Measurements from ENCODE around the gene DGUOK.

Gene DGUOK

DNA sequence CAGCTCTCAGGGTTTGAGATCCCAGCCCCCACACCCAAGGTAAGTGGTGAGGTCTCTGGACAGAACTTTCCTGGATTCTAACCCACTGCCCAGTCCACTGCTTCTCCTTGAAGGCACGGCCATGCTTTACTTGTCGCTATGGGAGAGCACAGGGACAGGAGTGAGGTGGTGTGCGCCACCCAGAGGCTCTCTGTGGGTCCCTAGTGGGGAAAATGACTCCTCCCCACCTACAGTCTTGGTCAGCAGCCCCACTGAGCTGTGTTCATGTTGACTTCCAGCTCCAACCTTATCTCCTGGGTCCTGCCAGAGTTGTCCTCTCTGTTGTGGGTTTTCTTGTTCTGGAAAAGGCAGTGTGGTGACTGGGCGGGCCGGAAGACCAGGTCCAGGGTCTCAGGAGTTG, 69.1 kb downstream of the DGUOK start:
- TF ChIP-seq, protein P1, sequence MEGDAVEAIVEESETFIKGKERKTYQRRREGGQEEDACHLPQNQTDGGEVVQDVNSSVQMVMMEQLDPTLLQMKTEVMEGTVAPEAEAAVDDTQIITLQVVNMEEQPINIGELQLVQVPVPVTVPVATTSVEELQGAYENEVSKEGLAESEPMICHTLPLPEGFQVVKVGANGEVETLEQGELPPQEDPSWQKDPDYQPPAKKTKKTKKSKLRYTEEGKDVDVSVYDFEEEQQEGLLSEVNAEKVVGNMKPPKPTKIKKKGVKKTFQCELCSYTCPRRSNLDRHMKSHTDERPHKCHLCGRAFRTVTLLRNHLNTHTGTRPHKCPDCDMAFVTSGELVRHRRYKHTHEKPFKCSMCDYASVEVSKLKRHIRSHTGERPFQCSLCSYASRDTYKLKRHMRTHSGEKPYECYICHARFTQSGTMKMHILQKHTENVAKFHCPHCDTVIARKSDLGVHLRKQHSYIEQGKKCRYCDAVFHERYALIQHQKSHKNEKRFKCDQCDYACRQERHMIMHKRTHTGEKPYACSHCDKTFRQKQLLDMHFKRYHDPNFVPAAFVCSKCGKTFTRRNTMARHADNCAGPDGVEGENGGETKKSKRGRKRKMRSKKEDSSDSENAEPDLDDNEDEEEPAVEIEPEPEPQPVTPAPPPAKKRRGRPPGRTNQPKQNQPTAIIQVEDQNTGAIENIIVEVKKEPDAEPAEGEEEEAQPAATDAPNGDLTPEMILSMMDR (IDR thresholded peaks at IDR 0.05) = no peak

DNA sequence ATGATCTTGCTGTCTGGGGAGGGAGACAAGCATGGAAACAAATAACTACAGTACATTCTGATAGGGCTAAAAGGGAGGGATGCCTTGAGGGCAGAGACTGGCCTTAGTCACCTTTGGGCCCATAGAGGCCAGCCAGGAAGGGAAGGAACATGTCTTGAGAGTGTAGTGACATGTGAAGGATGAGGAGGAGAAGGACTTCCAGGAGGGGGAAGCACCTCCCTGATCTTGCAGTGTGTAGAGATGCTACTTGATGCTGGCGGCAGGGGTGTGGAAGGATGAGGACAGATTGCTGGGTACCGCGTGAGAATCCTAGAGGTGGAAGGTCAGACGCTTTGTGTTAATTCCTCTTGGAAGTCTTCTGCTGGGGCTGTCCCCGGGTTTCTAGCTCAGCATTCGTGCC, 71.1 kb downstream of the DGUOK start:
- TF ChIP-seq, protein P1 (IDR thresholded peaks at IDR 0.05) = no peak

DNA sequence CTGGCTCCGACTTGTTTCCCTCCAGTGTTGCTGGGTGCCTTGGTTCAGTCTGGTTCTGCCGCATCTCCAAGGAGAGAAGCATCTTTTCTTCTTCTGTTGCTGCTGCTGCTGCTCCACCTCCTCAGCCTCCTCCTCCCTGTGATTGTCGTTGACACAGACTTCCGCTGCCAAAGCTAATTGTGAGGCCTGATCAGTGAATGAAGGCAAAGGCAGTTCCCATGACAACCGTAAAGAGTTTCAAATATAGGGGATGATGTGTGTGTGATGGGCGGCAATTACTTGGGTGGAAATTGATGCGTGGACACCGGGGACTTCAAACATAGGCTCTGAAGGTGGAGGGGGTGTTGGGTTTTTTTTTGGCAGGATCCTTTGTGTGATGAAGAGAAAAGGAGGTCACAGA, 71.8 kb downstream of the DGUOK start:
- TF ChIP-seq, protein P1 (IDR thresholded peaks at IDR 0.05) = no peak

DNA sequence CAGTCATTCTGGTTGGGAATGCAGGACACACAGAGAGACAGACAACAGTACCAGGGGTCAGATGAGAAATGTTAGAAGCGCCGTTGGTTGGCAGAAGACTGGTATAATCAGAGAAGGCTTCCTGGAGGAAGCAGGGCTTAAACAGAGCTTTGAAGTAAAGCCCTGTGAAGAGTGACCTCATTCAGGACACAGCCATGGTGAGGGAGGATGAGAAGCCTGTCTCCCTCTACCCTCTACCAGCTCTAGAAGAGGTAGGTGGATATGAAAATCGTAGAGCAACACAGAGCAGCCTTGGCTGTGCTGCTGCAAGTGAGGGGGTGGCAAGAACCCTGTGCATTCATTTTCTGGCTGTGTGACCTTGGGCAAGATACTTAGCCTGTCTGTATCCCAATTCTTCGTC, 72.3 kb downstream of the DGUOK start:
- TF ChIP-seq, protein P1 (IDR thresholded peaks at IDR 0.05) = no peak

DNA sequence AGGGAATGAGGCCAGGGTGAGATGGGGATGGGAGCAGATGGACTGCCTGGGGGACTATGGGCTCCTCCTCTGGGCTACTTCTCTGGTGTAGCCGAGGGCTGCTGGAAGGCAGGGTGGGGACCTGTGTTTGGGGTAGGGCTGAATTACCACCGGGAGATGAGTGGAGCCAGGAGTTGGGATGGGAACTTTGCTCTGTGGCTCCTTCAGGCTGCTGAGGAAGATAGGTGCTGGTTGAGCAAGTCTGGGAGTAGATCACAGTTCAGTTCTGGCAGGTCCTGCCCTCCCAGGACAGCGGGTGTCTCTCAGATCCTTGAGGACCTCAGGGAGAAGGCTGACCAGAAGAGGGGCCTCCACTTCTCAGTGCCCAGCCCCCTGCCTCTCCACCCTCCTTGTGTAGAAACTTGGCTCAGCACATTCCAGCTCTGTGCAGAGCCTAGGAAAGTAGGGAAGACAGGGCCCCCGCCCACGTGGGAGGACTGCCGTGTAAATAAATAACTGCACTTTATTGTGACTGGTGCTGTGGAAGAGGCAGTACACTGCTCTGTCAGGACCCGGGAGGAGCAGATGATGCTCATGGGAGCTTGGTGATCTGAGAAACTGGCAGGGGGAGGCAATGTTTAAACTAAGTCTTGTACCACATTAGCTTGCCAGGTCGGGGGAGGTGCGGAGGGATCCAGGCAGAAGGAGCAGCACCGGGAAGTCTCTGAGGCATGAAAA, 73.4 kb downstream of the DGUOK start:
- TF ChIP-seq, protein P1 (IDR thresholded peaks at IDR 0.05) = no peak

DNA sequence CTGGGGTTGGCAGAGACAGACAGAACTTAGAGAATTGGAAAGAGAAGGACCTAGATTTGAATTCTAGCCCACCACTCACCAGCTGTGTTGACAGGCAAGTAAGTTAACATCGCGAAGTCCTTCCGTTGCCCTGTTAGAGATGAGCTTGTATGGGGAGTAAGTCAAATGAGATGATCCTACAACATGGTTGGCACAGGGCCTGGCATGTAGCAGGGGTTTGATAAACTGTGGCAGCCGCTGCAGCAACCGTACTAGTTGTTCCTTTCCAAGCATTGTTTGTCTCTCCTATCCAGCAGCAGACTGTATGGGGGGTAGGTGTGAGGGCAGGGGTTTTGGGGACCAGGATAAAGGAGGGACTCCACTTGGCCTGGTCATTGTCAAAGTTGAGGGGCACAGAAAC, 74.0 kb downstream of the DGUOK start:
- TF ChIP-seq, protein P1 (IDR thresholded peaks at IDR 0.05) = no peak

DNA sequence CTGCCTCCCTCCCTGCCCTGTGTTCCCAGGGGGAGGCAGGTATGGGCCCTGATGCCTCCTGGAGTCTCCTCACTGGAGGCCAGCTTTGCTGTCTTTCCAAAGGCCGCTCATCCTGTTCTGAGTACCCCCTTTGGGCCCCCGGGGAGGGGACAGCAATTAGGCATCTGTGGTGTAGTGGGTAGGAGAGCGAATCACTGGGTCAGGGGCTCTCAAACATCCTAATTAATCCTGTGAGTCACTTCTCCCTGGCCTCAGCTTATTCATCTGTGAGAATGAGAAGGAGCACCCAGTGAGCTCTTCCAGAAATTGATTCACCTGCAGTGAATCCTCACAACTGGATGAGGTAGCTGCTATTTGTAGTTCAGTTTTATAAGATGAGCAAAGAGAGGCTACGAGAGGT, 74.4 kb downstream of the DGUOK start:
- TF ChIP-seq, protein P1 (IDR thresholded peaks at IDR 0.05) = no peak
